Stimulated activated CD8-positive, alpha-beta memory T cell treated with anti-CD3 and anti-CD28 coated beads, Interleukin-4, amount 100 ng/mL, for 48 hours (primary cell): Measurements from ENCODE around the gene TPRG1L.

ENCODE experiments used
- DNase-seq: peaks from one replicate; pipeline ENCODE4 v3.0.0-alpha.2; 2020

Gene TPRG1L

DNA sequence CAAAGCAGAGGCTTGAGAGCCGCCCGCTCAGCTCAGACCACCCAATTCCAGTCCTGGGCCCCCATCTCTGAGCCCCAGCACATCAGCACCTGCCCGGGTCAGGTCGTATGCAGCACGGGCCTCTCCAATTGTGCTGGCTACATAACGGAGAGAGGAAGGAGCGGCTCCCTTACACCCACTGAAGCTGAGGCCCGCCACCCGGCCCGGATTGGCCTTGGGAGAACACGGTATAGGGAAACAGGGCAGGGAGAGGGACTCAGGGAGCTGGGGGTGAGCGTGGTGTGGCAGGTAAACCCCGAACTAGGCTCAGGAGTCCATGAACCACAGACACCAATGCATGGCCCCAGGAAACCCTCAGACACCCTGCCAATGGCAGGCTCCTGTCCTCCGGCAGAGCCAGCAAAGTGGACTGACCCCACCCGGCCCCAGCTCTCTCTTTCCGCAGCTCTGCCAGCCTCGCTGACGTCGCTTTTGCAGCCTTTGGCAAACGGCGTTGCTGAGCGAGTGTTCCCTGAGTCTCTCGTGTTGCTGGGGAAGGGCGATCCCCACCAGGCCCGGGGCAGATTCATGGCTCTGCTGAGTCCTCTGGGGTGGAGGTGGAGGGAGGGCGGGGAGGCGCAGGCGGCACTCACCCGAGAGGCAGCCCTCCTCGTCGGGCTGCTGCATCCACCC is 30.0 kb upstream of the TPRG1L start:
- DNase-seq = no peak

DNA sequence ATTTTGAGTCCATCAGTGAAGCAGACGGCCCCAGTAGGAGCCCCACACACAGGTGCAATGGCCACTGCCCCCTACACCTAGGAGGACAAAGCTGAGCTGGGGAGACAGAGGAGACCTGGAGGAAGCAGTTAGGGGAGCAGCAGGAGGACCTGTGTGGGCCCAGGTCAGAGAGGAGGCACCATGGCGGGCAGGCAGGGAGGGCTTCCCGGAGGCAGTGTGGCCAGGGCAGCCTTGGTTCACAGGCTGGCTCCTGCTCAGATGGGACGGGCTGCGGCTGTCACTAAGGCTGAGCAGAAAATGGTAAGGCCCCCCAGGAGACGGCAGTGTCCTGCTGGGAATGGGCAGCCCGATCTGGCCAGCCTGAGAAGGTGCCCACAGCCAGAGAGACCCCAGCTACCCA is 28.9 kb upstream of the TPRG1L start:
- no peak for DNase-seq

DNA sequence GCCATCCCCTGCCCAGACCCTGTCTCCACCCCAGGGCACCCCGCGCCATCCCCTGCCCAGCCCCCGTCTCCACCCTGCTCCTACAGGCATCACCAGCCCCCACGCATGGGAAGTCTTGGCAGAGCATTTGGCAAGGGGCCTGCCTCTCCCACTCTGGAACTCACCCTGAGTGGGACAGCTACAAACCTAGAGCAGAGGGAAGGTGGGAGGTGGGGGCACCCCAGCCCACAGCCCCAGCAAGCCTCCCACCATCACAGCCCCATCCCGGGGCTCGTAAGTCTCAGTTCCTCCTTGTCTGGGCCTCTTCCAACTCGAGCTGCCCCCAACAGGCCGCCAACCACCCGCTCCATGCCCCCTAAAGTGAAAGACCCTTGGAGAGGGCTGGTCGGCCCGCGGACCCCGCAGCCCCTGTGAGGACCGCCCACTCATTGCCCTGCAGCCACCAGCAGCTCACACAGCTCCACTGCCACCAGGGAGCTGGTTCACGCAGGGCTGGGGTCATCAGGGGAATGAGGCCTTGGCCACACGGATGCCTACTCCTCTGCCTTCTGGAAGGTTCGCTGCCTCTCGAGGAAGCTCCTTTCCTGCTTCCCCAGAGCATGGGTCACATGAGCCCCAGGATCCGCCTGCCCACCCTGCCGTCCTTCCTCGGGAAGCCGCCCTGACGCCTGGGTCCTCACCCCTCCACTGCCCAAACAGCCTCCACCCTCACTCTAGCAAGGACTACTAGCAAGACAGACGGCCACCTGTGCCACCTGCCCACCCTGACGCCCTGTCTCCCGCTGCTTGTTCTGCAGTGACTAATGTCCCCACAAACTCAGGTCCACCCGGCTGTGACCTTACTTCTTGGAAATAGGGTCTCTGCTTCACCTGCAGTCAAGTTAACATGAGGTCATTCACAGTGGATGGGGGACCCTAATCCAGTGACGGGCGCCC is 27.9 kb upstream of the TPRG1L start:
- no peak for DNase-seq

DNA sequence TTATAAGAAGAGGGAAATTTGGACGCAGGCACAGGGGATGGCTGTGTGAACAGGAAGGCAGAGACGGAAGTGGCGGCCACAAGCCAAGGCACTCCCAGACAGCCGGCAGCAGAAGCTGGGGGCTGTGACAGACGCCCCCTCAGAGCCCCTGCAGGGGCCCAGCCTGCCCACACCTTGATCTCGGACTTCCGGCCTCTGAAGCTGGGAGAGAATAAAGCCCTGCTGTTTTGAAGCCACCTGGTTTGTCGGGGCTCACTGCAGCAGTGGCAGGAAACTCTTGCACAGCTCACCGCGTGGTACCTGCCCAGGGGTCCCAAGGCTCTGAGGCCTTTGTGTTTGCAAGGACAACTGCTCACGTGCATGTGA is 27.2 kb upstream of the TPRG1L start:
- peak; percentile 33 for DNase-seq

DNA sequence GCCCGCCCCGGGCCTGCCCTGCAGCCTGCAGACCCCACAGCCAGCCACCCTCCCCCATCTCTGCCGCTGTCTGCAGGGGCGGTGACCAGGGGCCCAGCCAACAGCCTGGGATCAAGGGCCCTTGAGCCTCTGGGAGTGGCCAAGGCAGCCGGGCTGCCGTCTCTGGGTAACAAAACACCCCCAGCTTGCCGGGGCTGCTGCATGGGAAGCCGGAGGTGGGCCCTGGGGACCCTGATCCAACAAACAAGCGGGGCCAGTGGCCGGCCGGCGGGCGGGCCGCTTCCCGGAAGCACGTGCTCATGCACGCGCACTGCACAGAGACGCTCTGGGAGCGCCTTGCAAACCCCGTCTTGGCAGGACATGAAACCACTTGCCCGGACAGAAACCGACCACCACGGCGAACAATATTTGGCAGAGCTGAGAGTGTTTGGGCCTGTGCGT is 26.7 kb upstream of the TPRG1L start:
- DNase-seq = no peak

DNA sequence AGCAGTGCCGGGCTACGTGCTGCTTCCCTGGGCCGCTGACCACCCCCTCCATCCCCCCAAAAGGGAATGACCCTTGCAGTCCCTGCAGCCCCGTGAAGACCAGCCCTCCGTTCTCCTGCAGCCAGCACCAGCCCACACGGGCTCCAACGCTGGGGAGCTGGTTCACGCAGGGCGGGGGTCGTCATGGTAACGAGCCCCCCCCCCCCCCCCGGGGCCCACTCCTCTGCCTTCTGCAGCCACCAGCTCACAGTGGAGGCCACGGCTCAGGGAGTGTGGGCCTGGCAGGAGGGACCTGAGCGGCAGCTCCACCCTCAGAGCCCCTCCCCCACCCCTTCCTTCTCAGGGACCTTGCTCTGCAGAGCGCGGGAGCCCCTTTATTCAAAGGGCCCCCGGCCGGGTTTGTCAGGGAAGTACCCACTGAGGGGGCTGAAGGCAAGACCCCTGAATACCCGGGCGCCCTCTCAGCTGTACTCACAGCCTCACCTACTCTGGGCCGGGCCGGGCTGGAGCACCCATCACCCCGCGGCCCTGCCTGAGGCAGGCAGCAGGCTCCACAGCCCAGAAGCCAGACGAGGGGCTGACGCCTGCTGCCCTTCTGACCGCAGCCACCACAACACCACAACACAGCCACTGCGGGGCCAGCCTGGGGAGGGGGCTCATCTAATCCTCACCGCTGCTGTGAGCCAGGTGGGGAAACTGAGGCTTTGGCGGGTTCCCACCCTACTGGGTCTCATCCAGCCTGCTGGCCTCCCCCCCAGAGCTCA is 26.1 kb upstream of the TPRG1L start:
- DNase-seq = no peak

DNA sequence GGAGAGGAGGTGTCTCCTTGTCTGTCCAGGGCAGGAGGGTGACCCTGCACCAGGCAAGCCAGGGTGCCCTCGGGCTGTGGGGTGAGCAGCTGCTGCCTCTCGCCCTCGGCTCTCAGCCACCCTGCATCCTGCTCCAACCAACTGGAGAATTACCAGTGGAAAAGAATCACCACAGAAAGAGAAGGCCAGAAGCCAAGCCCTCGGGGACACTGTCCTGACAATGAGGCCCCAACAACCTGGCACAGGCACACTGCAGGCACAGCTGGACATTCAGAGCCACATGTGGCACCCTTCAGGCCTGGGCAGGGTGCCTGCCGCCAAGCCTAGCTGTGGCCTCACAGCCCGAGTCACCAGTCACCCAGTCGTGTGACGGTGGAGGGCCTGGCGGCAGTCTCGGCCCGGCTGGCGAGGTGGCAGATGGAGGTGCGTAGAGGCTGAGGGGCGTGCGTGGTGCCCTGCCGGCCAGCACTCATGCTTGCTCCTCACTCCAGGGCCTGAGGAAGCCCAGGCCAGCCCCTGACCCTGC is 25.5 kb upstream of the TPRG1L start:
- DNase-seq = no peak

DNA sequence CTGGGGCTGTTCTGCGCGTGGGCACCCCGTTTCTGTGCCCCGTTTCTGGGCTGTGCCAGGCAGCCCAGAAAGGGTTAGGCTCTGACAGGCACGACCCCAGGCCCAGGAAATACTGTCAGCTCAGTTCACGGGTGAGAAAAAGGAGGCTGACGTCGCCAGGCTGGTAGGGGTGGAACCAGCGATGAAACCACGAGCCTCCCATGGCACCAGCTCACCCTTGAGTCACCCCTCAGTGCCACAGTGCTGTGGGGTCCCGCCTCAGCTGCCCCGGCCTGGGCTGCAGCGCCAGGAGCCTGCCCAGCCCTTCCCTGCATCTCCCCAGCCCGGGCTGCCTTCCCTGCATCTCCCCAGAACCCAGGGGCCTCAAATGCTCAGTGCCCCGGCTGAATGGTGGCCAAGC is 25.0 kb upstream of the TPRG1L start:
- DNase-seq = no peak

DNA sequence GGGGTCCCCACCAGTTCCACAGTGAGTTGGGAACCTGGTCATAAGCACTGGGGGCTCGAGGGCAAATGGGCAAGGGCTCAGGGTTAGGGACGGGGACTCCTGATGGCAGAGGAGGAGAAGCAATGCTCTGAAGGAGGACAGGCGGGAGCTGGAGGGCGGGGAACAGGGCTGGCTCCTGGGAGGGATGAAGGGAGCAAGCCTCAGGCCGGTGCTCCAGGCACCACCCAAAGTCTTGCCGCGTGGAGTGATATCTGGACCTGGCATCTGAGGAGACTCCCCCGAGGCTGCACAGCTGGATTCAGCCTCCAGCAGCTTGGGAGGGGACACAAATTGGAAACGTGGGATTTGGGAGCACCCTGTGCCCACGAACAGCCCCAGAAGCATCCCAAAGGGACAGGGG is 24.5 kb upstream of the TPRG1L start:
- DNase-seq = no peak

DNA sequence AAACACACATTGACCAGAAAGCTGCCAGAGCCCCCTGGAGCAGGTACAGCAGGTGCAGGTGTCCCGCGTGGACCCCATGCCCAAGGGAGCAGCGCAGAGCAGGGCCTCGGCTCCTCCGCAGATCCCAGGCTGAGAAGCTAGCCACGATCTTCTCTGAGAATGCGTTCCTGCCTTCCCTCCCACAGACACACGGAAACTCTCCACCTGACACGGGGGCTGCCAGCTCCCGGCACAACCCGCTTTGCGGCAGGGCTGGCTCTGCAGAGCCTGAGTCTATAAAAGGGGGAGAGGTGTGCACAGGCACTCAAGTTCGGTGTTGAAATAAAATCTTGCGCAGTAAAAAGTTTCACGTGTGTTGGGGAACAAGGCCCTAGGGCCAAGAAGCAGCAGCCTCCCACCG is 23.1 kb upstream of the TPRG1L start:
- DNase-seq = no peak

DNA sequence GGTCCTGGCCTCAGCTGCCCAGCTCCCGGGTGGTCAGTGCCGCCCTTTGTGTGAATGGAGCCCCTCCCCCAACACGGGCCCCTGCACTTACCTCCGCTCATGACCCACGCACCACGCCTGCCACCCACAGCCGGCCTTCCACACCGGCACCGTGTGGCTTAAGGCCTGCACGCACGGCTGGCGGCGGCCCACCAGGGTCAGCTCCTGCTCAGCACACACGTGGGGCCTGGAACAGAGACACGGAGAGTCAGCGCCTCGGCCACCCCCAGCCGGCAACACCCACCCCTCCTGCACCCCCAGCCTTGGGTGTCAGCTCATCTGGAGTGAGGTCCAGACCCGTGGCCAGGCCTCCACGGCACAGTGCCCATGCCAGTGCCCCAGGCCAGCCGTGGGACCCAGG is 22.4 kb upstream of the TPRG1L start:
- DNase-seq = no peak

DNA sequence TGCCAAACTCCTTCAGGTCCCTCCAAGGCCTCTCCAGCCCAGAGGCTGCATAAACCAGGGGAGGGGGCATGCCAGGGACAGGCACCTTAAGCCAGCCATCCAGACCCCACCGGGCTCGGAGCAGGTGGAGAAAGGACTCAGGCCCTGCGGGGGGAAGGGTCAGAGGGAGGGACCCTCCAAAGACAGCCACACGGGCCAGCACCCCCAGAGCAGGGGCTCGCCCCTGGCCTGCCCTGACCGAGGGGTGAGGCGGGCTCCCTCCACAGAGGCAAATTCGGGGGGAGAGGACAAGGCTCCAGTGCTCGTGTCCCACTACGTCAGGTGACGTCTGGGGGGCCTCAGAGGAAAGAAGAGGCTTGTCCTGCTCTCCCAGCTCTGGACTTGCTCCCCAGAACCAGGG is 21.7 kb upstream of the TPRG1L start:
- no peak for DNase-seq

DNA sequence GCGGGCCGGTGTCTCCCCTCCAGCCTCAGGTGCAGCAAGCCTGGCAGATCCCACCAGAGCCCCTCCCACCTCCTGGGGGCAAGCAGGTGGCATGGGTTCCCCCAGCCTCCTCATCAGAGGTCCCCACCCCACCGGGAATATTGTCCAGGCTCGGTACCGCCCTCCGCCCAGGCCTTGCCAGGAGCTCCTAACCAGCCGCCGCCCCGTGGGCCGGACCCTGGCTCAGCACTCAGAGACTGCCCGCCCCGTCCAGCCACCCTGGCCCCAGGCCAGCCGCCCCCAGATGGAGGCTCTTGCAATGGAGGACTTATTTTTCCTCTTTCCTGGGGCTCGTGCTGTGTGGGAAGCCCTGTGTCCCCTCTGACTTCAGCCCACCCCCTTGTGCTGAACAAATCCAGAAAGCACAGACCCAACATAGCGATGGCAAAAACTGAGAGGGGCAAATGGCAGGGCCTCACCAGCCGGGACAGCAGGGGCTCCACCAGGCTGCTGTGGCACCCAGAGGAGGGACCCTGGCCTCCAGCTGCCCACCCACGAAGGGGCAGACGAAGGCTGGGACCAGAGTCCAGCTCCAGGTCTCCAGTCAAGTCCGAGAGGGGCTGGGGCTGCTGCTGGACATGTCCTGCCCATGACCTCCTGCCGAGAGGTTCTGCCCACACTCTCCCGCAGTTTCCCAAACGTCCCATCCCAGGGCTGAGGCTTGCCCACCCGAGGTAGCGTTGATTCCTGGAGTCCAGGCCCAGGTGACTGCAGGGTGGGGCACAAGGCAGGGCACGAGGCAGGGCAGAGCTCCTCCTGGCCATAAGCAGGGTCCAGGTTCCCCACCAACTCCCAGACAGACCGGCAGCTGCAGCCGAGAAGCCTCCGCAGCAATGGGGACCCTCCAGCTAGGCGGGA is 21.0 kb upstream of the TPRG1L start:
- DNase-seq = no peak

DNA sequence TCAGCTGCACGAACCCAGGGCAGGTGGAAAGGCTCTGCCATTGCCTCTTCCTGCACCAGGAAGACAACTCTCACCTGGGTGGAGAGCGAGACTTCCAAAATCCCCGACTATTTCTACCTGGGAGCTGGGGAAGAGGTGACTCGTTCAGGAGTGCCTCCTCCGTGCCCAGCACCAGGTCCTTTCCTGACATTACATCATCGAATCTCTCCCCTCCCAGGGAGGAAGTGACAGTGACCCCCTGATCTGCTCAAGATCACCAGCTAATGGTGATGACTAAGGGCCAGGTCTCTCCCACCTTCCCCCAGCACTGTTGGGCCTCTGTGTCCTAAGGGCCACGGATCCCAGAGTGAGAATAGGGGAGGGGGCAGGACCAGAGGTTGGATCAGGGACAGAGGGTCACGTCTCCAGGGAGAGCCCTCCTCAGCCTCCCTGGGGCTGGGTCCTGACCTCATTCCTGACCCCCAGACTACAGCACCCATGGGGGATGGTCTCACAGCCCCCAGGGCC is 20.3 kb upstream of the TPRG1L start:
- no peak for DNase-seq

DNA sequence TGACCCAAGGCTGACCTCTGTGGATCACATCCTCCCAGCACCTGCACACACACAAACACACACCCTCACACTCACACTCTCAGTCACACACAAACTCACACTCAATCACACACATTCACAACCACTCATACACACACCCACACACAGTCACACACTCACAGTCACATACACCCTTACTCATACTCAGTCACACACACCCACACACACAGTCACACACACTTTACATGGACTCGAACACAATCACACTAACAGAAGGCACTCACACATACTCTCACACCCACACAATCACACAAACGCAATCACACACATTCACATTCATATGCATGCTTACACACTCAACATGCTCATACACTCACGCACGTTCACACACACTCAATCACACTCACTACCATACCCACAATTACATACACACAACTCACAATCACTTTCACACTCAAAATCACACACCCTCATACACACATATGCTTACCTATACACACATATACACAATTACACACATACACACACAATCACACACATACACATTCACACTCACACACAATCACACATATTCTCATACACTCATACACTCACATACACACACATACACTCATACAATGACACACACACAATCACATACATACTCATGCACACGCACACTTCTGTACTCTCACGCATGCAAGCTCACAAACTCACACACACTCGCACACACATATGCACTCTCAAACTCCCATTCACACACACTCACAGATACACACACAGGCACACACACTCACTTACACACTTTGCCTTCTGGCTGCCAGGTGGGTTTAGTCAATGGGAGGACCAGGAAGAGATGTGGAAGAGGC is 19.6 kb upstream of the TPRG1L start:
- no peak for DNase-seq

DNA sequence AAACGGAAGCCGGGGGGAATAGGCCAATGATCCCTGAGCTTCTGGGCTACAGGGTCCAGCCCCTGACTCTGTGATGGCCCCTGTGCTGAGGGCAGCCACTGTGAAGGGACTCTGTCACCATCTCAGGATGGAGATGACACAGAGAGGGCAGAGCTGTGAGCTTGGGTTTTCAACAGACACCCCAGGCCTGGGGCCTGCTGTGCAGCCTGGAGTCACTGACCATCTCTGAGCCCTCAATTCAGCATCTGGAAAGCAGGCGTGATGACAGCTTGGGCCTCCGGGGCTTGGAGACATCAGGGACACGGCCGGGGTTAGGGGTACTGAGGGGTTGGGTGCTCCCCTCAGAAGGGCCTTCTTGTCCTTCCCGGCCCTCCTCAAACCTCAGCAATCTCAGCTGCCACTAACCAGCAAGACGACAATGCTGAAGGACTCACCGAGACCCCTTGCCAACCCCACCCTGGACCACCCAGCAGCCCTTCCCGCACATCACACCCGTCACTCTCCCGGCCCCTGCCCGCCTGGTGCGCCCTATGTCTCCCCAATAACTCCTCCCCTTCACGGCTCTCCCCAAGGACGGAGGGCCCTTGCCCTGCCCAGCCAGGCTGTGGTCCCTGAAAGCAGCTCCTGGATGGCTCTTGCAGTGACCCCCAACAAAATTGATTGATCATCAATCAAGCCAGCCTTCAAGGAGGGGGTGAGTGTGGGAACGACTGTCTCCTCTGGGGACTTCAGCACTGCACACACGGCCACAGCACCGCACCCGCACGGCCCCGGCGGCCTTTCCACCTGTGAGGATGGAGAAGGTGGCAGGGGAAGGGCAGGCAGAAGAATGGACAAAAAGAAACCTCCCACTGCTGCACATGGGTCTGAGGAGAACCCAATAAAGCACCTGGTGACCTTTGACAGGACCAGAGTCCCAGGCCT is 17.8 kb upstream of the TPRG1L start:
- no peak for DNase-seq

DNA sequence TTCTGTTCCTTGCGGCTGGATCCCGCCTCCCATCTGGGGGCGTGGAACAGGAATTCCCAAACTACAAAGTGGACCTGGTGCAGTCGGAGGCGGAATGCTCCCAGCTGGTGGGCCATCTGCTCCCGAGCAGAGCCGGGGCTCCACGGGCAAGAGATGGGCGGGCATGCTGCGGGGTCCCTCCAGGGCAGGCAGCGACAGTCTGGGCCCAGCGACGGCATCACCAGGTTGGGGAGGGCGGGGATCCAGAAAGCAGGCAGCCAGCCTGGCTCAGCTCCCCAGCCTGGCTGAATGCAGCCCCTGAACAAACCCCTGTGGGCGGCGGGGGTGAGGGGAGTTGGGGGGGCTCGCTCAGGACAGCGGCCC is 17.1 kb upstream of the TPRG1L start:
- no peak for DNase-seq

DNA sequence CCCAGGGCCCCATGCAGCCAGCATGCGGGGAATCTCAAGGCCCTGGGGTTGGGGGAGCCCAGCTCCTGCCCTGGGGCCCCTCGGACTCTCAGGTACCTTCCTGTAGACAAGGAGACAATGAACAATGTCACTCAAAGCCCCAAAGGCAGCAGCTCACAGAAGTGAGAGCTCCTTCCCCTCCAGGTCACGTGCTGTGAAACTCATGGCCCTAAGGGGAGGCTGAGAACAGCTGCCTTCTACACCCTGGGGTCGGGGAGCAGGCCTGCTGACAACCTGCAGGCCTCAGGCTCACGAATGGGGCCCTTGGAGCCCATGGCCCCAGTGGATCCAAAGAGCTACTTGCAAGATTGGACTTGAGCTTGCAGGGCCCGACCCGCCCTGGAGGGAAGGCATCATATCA is 16.7 kb upstream of the TPRG1L start:
- DNase-seq = no peak

DNA sequence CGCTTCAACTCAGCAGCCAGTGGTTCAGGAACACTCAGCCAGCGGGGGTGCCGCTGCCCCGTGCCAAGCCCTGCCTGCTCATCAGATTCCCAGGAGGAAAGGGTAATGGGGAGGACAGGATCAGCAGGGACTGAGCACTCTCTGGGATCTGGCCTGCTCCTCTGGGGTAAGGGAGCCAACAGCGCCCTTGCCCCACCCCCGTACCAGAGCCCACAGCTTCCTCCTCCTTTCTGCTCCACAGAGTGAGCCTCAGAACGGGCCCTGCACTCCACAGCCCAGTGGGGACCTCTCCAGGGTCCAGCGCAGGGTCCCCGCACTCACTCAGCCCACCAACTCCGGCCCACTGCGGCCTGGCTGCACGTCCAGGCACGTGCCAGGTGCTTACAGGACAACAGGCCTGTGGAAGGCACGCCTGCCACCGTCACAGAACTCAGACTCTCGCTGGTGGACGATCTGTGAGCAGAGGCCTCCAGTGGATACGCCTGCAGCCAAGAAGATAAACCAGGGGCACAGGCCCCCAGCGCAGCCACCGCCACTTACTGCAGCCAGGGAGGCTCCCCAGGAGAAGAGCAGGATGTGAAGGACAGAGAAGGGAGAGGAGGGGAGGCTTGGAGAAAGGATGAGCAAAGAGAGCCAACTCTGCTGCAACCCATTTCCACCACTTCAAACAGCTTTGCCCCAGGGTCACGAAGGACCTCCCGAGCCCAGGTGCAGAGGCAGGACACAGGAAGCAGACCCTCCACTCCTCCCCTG is 15.6 kb upstream of the TPRG1L start:
- DNase-seq = no peak
